GM18951 (cell line): Measurements from ENCODE around the gene PPIF.

ENCODE experiments used
- POLR2A ChIP-seq: IDR thresholded peaks from 4 replicates; pipeline ENCODE4 v1.6.1; 2011; ENCODE audit warnings: mild to moderate bottlenecking; ENCODE audit not compliant: insufficient read length, insufficient read depth; ENCODE audit errors: extremely low read depth
- in situ Hi-C: fragments of 300-500 bp; cut with MboI; formaldehyde crosslinking; loops from one replicate; pipeline ENCODE4 v1.12.0; 2022; ENCODE audit warnings: low sequenced_read_pairs, mixed read lengths, inconsistent platforms; ENCODE audit not compliant: unreplicated experiment

PPIF gene

DNA sequence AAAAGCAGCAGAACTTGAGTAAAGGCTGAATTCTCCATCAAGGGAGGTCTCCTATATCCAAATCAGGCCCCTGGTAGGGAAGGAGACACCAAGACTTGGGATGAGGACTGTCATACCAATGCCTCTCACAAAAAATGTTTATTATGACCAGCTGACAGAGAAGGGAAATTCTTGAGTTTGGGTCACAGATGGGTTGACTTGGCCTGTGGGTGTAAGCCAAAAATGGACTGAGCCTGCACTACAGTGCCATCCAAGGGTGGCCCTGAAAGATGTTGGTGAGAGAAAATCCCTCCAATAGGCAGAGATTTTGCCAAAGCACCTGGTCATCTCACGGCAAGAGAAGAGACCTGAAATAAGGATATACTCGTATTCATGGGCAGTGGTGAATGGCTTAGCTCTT, 27.0 kb upstream of the PPIF start:
- no peak for TF ChIP-seq POLR2A
- in situ Hi-C loops, result no loop called here

DNA sequence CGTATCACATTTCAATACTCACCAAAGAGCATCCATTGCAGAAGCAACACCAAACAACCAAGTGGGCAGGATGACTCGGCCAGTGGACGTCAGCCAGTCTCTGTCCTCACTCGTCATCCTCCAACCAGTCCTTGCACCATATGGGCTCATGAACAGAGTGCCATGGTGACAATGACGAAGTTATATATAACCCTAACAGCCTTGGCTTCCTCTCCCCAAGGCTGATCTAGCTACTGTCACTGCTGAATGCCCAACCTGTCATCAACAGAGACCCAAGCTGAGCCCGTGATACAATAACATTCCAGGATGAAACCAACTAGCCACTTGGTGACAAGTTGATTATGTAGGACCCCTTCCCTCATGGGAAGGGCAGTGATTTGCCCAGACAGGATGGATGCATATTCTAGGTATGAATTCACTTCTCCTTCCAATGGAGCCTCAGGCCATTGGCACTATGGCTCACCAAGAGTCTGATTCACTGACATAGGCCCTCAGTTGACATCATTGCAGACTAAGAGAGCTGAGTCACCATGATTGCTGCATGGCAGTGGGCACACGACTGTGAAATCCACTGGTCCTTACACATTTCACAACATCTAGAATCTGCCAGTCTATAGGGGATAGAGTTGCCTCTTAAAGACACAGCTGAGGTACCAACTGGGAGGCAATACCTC, 26.3 kb upstream of the PPIF start:
- in situ Hi-C loops, result no loop called here
- no peak for TF ChIP-seq POLR2A

DNA sequence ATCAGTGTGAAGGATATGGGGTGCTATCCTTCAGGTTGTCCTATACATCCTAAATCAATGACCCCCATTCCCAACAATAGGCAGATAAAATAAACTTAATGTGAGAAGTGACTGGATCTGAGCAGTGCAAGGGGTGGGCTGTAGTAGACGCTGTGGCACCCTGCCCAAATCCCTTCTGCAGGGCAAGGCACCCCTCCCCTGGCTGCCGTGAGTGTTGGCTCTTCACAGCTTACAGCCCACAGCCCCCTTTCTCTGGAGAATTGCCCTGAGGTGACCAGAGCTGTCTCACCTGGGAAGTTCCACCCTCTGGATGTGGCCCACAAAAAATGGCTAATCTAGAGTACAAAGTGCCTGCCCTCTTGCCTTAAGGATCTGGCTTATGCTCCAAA, 25.8 kb upstream of the PPIF start:
- in situ Hi-C loops, result no loop called here
- TF ChIP-seq POLR2A, result no peak

DNA sequence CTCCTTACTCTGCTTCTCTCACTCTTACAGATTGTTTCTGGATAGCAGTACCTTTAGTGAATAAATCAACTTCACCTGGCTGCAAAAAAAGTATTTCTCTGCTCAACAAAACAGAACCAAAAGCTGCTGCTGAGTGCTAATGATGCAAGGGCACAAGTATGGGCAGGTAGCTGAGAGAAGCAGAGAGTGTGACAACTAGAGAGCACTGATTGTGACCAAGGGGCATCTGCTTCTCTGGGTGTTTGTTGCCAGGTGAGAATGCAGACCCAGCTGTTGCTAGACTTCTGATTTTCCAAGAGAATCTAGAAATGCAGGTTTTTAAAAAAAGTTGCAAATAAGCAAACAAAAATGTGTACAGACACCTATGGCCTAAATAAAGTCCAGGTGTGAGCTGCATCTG, 25.3 kb upstream of the PPIF start:
- in situ Hi-C loops, result no loop called here
- no peak for TF ChIP-seq POLR2A

DNA sequence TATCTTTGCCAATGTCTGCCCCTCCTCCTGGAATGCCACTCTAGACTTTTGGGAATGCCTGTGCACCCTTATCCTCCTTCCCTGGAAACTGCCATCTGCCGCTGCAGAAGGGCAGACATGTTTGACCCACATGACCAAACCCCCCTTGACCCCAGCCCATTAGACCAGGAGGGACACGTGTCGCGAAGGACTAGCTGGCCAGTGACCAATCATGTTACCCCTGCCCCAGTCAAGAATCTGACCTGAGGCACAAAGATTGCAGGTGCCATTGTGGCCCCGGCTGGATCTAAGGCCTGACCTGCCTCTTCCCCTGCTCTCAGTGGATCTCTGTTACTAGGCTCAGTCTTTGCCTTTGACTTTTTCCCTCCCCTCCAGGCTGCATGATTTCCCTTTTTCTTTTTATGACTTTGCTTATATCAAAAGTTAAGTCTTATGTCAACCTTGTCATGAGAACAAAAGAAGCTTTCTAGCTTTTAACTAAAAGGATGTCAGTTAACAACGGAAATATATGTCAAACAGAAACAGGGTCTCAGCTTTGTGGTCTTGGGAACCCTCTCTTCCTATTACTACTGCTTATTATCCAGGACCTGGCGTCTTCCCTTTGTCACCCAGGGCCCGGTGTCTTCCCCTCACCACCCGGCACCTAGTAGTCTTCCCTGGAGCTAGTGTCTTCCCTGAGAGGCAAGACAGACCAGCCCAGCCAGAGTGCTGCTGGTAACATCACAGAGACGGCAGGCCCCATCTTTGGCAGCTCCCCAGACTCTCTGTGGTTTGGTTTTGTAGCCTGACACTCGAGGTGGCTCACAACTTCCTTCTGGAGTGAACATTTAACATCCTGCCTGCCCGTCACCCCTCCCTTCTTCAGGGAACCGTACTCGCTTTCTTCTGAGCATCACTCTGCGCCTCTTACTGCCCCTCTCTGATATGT, 24.4 kb upstream of the PPIF start:
- in situ Hi-C loops, result no loop called here
- TF ChIP-seq POLR2A, result no peak

DNA sequence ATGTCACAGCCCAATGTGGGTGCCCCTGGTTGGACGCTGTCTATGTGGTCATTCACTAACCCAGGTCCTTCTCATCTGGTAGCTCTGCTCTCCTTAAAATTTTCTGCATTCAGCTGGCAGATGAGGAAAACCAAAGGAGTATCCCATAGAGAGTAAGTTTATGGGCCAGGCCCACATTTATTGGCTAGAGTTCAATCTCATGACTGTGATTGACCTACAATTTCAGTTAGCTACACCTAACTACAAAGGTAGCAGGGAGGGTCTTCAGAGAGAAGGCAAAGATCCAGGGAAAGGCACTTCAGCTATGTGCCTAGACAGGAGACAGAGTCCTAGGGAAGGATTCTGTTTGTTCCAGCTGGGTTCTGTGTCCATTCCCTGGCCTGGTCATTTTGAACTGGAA, 23.7 kb upstream of the PPIF start:
- TF ChIP-seq POLR2A, result no peak
- in situ Hi-C loops, result no loop called here

DNA sequence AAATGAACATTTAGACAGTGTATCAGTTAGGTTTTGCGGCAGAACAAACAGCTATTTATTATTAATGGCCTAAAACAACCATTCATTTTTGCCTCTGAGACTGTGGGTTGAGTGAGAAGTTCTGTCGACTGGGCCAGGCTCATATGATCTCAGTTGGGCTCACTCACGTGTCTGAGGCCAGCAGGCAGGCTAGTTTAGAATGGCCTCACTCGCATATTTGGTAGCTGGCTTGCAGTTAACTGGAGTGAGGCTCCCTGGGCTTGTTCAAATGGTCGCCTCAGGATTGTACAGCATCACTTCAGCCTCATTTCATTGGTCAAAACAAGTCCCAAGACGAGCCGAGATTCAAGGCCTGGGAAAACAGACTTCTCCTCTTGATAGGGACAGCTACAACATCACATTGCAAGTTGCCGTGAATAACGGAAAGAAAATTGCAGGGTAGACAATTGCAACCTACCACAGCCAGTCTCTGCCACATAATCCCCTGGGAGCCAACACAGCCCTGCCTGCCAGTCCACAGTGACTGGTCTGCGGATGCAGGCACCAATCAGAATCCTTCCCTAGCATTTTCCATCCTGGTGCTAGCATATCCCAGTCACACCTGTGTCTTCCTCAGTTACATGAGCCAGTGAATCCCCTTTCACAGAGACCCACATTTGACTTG, 23.1 kb upstream of the PPIF start:
- no peak for TF ChIP-seq POLR2A
- in situ Hi-C loops, result no loop called here

DNA sequence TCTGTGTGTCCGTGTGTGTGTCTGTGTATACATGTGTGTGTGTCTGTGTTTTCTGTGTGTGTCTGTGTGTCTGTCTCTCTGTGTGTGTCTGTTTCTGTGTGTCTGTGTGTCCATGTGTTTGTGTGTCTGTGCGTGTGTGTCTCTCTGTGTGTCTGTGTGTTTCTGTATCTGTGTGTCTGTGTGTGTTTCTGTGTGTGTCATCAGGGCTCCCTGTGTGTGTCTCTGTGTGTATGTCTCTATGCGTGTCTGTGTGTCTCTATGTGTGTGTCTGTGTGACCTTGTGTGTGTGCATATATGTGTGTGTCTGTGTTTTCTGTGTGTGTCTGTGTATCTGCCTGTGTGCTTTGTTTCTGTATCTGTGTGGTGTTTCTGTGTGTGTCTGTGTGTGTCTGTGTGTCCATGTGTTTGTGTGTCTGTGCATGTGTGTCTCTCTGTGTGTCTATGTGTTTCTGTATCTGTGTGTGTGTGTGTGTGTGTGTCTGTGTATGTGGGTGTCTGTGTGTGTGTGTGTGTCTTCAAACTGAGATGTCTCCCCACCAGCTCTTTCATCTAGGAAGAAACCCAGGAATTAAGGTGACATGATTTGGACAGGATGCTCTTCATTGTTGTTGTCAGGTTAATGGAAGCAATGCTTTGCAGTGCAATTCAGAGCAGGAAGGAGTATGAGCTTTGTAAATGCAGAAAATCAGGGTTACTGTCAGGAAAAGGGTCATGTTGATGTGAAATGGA, 20.7 kb upstream of the PPIF start:
- in situ Hi-C loops, result no loop called here

DNA sequence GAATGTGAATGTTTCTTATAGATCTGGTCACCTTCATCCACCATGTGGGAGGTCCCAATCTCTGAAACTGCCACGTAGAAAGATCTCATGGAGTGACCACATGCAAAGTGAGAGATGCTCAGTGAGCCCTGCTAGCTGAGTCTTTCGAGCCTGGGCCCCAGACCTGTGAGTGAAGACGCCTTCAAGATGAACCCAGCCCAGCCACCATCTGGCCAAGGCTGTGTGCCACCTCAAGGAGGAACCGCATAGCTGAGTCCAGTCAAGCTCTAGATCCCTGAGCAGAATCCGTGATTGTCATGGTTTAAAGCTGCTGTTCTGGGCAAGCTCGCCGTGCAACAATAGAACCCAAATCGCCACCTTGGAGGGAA, 20.2 kb upstream of the PPIF start:
- in situ Hi-C loops, result no loop called here
- TF ChIP-seq POLR2A, result no peak

More for the DNA sequence above, 20.7 kb upstream of the PPIF start:
- TF ChIP-seq POLR2A, result no peak

DNA sequence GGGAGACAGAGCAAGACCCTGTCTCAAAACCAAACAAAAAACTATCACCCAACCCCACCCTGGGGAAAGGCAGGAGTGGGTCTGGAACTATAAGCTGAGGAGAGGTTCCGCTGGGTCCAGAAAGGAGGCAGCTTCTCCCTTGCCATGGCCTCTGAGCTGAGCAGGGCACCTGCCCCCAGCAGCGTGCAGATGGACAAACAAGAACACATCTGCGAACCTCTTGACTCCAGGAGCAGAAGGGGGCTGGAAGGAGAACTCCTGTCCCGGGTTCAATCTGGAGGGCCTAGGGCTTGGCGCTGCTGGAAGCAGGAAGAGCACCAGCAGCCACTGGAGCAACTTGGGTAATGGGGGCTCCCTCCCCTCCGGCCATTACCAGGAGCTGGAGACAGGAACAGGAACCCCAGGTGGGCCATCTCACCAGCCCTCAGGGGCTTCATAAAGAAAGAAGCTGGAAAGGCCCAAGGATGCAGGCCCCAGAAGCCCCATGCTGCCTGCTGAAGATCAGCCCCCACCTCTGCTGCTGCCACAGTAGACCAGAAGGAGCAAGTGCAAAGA, 19.0 kb upstream of the PPIF start:
- TF ChIP-seq POLR2A, result no peak
- in situ Hi-C loops, result no loop called here

DNA sequence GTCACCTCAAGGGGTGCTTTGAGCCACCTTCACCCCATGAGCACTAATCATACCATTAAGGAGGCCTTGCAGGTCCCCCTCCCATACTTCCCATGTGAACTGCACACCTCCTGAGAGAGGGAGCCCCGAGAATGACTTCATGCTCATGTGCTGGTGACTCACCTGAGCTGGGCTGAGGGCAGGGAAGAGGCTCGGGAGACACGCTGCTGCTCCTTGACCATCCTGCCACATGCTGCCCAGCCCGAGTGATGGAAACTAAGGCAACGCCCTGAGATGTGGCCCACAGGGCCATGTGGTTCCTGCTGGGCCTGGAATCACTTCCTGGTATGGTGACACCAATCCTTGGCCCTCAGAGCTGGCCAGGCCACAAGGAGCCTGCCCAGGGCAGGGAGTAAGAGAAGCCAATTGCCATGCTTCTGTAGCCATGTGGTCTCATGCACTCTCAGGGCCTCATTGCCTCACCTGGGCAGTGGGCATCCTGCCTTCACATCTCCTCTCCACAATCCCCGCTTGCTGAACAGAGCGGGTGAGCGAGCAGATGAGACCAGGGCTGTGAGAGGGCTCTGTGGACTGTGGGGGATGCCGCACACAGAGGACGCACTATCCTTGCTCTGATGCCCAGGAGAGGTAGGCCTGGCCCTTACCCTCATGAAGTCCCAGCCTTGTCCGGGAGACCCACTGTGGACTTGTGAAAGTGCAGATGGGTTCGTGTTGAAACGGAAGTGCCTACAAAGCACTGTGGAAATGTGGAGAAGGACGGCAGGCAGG, 18.3 kb upstream of the PPIF start:
- TF ChIP-seq POLR2A, result no peak
- in situ Hi-C loops, result no loop called here

DNA sequence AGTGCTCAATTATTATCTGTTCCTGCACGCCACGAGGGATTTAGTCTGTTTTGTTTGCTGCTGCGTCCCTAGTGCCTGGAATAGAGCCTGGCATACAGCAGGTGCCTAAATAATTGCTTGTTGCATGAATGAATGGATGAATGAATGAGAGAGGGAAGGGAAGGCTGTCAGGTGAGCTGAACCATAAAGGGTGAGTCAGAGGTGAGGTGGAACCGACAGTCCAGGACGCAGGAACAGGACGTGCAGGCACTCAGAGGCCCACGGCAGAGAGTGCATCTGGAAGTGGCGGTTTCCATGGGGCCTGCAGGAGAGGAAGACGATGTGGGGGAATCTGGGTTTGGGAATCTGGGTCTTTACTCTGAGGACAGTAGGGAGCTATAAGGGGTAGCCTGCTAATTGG, 17.7 kb upstream of the PPIF start:
- TF ChIP-seq POLR2A, result no peak
- in situ Hi-C loops, result no loop called here
